8988T (cell line): ENCODE measurements around the gene ATXN1.
"Not testable (repeated sequence)": the region's sequence is repeated elsewhere in the genome, so short reads cannot be mapped to it uniquely, and the experiment has no call there.

ENCODE experiments used
- DNase-seq: peaks from one replicate; pipeline ENCODE4 v3.0.0; 2011

ATXN1 gene

DNA sequence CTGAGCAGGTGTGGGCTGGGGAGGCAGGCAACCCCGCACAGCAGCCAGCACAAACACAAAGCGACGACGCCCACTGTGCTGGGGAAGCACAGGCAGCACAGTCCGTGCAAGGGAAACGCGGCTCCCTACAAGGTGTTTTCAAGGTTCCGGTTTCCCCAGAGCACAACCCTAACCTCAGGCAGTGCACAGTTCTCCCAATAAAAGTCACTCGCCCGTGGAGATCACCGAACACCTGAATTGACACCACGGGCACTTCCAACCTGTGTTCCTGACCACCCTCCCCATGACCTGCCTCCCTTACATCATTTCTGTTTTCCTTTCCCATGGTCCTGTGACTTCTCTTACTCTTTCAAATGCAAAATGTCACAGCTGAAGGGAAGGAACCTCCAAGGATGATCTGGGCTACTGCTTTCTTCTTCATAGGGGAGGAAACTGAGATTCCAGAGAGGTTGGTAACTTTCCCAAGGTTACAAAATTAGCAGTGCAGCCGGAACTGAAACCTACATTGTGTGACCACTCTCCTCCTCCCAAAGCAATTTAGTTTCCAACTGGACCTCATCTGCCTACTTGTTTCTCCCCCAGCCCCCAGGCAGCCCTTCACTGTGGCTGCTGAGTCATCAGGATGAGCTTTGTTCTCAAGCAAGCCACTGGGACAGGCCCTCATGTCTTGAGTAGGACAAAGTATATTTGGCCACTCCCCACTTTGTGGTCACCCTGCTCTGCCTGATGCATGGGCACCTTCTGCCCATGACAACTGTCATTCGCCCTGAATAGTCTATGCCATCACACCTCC lies 125.3 kb downstream of the ATXN1 start:
- no peak for DNase-seq

DNA sequence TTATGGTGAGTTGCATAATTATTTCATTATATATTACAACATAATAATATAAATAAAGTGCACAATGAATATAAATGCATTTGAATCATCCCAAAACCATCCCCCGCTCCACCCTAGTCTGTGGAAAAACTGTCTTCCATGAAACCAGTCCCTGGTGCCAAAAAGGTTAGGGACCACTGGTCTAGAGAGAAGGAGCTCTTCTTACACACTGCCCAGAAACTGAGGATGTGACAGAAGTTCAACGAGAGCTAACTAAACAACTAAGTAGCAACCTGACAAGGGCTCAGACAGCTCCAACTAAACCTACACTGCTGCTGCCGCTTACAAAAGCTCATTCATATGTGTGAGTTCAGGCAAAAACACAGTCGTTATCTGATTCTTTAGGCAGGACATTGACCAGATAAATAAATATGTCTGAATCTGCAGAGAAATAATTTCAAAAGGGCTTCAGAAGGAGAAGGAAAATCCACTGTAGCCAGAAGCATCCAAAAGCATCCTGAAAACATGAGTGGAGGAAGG lies 125.9 kb downstream of the ATXN1 start:
- DNase-seq, result no peak

DNA sequence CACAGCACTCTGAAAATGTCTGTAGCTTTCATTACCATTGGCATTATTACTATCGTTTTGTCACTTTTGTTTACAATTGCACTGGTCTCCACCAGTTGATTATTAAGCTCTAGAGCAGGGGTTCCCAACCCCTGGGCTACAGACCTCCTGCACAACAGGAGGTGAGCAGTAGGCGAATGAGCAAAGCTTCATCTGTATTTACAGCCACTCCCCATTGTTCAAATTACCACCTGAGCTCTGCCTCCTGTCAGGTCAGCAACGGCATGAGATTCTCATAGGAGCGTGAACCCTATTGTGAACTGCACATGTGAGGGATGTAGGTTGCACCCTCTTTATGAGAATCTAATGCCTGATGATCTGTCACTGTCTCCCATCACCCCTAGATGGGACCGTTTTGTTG lies 126.4 kb downstream of the ATXN1 start:
- DNase-seq, result no peak

DNA sequence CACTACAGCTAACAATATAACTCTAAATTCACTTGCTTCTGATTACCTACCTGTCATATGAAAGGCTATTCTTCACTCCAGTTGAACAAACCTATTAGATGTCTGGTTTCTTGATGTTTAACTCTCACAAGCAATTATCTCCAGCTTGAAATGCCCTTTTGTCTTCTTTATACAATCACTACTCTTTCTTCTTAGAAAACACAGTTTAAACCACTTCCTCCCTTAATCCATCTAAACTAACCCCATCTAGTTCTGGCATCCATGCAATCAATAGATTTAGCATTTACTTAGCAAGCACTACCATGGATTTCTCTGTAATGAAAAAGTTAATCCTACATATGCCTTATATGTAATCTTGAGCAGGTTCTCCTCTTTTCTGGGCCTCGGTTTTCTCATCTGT lies 127.3 kb downstream of the ATXN1 start:
- no peak for DNase-seq

DNA sequence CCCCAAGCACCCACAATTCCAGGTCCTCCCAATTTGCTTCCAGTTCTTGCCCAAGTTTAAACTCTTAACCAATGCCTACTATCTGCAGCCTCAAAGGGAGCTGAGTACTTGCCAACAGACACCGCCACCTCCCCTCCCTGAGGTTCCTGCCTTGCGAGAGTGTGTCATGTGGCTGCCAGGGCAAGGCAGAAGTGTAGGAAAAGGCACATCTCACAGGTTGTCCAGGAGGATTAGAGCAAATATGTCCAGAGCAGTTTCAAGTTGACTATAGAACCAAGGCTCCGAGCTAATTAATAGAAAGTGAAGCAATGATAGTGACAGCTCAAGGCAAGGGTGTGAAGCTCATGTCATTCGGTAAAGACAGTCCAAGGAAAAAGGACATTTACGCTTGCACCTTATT lies 127.8 kb downstream of the ATXN1 start:
- DNase-seq, result no peak

DNA sequence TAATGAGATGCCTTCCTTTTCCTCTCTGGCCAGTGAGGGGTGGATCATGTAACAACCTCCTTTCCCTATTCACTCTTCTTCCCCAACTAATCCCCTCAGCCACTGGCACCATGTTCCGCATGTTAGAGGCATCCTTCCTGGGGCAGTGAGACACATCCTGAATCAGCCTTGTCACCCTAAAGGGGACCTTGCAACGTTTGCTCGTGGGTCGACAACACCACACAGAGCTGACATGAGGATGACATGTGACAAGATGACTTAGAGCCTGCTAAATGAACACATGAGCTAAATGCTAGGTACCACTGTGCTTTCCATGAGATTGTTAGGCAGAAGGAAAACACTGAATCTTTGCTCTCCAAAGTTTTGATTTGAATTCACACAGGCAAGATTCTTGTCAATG lies 129.2 kb downstream of the ATXN1 start:
- DNase-seq, result no peak

DNA sequence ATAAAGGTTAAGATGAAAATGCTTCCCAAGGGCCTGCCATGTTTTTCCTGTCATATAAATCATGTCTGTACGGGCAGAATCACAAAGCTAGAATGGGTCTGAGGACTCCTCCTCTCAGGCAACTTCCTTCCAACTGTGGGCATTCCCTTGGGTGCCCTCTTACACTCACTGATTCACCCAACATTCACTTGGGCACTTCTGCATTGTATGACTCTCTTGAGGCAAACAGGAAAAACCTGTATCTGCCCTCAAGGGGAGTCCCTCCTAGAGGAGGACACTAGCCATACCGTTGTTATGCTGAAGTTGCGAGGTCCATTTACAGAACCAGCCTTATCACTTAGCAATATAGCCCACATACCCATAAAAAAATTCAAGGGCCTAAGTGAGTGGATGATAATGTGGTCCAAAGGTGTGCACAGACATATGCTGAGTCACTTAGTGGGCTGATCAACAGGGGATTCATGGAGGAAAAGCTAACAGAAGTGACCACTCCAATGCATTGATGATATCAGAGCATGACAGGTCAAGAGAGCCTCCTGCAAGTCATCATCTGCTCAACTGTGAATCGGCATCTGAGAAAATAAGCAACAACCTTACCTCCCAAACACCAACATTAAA lies 131.1 kb downstream of the ATXN1 start:
- DNase-seq, result no peak

DNA sequence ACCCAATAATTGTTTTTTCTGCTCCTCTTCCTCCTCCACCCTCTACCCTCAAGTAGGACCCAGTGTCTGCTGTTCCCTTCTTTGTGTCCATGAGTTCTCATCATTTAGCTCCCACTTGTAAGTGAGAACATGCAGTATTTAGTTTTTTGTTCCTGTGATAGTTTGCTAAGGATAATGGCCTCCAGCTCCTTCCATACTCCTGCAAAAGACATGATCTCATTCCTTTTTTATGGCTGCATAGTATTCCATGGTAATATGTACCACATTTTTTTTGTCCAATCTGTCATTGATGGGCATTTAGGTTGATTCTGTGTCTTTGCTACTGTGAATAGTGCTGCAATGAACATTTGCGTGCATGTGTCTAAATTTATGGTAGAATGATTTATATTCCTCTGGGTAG lies 132.7 kb downstream of the ATXN1 start:
- DNase-seq, result not testable (repeated sequence)

DNA sequence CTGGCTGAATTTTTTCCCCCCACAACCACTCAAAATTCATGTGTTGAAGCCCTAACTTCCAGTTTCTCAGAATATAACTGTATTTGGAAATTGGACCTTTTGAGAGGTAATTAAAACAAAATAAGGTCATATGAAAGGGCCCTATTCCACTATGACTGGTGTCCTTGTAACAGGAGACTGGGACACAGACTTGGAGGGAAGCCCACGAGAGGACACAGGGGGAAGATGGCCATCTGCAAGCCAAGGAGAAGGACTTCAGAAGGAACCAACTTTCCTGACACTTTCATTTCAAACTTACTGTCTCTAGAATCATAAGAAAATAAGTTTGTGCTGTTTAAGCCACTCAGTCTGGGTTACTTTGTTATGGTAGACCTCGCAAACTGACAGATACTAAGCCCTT lies 134.6 kb downstream of the ATXN1 start:
- DNase-seq, result no peak

DNA sequence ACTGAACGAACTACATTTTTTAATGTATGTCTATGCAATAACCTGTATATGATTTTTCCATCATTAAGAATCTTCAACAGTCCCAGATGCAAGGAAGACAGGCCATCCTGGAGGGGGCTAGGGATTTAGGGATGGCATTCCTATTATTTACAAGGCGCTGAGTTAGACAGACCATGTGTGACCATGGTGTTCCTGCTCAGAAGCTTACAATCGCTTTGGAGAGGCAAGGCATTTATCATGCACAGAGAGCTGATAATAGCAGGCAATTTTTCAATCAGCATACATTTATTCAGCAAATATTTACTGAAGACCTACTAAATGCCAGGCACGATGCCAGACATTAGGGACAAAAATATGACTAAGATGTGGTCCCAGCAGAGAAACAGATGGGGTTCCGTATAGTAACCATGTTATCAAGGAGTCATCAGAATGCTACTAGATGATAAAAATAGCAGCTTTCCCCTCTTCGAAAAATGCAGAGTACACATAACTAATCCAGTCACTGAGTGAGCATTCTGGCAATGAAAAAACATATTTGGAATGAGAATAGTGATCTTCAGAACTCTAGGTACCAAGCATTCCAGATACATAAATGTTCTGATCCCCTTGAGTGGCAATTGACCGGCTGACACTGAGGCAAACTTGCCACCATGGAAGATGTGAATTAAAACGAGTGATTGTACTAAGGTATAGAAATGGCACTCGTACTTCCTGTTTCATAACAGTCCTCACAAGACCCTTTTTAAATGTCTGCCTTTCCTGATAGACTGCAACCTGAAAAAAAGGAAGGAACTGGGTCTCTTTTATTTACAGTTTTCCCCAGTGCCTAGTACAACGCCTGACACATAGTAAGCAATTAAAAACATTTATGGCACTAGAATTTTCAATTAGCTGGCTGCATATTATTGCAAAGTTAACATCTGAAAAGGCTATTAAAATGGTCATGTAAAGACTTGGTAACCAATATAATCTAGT lies 135.7 kb downstream of the ATXN1 start:
- no peak for DNase-seq

DNA sequence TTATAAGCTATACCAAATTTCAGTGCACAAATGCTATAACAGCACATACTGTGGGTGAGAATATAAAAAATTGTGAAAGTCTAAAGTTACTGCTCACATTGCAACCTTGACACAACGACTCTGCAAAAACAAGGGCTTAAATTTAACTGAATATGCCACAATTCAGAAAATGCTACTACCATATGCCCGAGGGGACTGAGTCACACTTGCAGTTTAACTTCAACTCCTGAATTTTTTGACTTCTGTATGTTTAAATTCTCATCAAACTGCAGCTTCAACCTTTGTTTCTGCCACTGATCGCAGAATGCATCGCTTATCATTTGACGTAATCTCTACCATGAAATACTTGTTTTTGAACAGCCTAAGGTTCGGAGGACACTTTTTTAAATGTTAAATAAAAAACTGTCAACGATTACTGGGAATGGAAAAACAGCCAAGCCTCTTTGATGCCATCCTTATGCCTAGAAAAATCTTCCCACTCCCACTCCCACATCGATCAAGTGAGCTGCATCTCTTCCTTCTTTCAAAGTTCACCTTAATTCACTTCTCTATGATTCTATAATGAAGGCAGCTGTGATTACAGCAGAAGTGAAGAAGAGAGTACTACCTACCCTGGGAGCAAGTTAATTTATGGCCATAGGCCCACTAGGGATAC lies 136.5 kb downstream of the ATXN1 start:
- no peak for DNase-seq

DNA sequence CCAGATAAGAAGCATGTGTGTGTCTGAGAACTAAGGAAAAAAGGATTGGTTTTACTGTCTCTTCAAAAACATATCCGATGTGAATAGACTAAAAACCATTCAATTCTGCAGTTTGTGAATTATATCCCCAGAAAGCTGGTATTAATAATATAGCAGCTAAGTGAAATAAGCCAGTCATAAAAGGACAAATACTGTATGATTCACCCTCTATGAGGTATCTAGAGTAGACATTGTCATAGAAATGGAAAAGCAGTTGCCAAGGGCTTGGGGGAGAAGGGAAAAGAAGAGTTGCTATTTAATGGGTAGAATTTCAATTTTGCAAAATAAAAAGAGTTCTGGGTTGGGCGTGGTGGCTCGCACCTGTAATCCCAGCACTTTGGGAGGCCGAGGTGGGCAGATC lies 137.5 kb downstream of the ATXN1 start:
- no peak for DNase-seq

DNA sequence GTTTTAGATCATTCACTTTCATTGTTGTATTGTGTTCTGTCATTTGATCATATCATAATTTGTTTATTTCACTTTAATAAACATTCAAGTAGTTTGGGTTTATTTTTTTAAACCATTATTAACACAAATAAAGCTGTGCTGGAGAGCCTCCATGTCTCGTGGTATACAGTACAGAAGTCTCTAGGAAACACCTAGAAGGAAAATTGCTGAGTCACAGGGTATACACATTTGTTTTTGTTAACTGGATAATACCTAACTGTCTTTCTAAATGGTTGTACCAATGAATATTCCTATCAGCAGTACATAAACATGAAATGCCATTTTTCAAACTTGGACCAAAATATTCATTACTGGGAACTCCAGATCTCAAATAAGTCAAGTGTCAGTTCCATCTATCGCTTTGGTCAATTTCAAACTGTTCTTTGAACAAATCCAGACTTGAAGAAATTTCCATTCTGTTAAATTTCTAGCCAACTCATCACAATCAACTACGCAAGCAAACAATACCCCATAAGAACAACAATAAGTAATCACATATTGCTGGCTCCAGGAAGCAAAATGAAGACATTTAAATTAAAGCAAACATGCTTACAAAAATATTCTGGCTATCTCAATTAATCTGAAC lies 138.1 kb downstream of the ATXN1 start:
- DNase-seq, result no peak

DNA sequence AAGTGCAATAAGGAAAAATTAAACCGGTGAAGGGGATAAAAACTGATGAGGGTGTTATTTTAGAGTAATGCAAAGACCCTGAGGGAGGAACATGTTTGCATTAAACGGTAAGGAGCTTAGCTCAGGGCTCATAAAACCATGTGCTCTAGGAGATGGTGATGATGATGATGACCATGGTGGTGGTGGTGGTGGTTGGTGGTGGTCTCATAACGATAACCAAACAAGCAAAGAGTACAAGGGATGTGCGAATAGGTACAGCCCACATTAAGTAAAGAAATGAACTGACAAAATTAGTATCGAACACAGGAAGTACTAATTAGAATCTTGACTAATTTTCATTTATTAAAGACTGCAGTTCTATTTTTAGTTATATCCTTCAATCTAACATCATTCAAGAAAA lies 139.1 kb downstream of the ATXN1 start:
- DNase-seq, result no peak

DNA sequence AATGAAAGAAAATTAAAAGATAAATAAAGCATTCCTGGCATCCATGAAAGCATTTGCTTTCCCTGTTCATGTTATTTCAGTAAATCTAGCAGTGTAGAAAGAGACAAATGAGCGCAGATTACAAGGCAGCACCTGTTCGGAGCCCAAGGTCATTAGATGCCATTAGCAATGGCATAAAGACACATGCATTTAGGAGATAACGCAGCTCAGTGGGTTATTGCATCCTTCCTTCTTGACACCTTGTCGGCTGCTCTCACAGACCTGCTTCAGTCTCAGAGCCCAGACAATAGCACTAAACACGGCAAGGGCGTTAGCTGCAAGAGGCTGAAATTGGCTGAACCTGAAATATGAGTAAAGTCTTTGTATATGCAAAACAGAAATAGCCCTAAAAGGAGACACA lies 140.3 kb downstream of the ATXN1 start:
- DNase-seq, result no peak

DNA sequence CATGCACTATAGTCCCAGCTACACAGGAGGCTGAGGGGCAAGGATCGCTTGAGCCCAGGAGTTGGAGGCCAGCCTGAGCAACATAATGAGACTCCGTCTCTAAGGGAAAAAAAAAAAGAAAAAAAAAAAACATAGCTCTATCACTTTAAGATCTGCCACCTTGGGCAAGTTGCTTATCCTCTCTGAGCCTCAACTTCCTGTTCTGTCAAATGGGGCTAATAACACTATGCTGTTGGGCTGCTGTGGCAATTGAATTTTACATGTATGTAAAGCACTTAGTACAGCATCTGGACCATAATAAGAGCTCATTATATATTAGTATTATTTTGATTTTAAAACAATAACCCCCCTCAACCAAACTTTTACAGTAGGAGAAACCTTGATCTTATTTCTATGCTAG lies 141.5 kb downstream of the ATXN1 start:
- no peak for DNase-seq

DNA sequence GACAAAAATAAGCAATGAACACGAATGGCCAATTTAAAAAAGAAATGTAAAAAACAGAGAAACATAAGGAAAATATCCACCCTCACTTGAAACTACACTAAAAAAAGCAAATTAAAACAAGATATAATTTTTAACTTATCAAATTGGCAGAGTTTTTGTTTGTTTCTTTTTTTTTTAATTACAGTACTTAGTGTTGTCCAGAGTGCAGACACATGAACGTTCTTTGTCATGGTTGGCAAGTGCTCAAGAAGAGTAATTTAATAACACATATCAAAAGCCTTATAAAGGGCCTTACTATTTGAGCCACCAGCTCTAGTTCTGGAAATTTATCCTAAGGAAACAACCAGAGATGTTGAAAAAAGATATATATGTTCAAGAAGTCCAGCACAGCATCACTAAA lies 142.3 kb downstream of the ATXN1 start:
- DNase-seq, result no peak

DNA sequence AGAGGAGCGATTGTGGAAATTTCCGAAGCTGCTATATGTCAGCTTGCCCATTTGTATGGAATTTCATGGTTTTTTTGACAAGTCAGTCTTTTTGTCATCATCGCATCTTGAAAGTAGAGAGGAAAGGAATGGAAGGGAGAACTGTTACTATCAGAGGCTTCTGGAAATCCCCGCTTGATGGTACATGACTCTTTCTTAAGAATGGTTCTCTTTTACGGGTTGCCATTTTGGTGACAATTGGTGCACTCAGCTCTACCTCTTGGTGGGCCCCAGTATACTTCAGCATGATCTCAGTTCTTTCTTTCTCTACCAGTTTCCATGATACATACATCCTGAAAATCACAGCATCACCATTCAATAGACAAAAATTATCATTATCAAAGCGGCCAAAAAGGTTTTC lies 146.0 kb downstream of the ATXN1 start:
- DNase-seq, result not testable (repeated sequence)

DNA sequence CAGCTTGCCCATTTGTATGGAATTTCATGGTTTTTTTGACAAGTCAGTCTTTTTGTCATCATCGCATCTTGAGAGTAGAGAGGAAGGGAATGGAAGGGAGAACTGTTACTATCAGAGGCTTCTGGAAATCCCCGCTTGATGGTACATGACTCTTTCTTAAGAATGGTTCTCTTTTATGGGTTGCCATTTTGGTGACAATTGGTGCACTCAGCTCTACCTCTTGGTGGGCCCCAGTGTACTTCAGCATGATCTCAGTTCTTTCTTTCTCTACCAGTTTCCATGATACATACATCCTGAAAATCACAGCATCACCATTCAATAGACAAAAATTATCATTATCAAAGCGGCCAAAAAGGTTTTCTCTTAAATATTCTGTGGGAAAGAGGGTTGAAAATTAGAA lies 147.1 kb downstream of the ATXN1 start:
- DNase-seq, result not testable (repeated sequence)

DNA sequence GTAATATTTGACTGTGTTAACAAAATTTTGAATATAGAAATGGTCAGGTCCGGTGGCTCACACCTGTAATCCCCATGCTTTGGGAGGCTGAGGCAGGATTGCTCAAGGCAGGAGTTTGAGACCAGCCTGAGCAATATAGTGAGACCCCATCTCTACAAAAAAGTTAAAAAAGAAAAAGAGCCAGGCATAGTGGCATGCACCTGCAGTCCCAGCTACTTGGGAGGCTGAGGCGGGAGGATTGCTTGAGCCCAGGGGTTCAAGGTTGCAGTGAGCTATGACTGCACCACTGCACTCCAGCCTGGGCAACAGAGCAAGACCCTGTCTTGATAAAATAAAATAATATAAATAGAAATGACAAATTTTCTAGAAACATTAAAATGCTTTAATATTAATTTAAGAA lies 147.8 kb downstream of the ATXN1 start:
- not testable (repeated sequence) for DNase-seq

DNA sequence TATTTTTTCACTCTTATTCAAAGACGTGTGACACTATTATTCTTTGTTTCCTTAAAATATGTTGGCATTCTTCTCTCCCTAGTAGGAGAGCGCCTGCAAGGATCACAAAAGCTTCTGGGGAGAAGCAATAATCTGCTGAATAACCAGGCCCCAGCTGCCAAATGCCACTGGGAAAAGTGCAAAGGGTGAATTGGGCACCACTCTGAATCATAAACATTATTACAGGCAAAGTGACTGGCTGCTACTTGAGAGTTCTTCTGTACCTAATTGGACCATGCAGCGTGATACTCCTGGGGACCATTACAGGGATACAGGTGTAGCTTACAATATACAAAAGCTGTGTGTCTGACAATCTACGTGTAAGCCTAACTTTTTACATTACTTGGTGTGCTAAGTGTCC lies 152.8 kb downstream of the ATXN1 start:
- DNase-seq, result no peak

DNA sequence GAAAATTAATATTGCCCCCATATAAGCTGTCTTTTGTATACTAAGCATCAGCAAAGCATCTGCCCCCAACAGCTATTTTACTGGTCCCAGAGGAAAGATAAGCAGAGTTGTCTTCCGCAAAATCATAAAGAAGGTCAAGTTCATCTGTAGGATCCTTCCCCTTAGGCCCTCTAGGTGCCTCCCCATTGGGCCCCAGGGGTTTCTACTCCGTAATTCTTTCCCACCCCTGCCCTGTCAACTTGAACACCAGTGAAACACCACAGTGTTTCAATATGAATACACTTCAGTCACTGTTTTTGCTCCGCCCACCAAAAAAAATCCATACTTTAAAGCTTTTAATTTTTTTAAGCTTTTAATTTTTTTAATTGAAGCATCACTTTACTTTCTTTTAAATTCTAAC lies 159.2 kb downstream of the ATXN1 start:
- DNase-seq, result no peak
